Ovary (tissue), 9 donors: ENCODE results near the gene ACLY. TPM values are rescaled to one million over a fixed set of nuclear protein-coding genes. Genes with fewer than 3 reads are reported as not detected.

Experiments
- DNase-seq, 5 donors: peaks; one replicate each; pipeline ENCODE4 v3.0.0-alpha.2; 2019 to 2020
- H3K27ac ChIP-seq, 2 donors: fragments of 200-600 bp; one replicate each; pipeline versions ENCODE4 v1.5.1 to v1.8.0; 2019 to 2022
- H3K27me3 ChIP-seq: fragments of 200-600 bp; one replicate; pipeline ENCODE4 v1.8.0; 2022
- H3K36me3 ChIP-seq: fragments of 200-600 bp; sonication (generic); one replicate; pipeline ENCODE4 v1.5.1; 2019
- H3K4me1 ChIP-seq: one replicate; pipeline ENCODE4 v1.8.1; 2013; ENCODE audit warnings: mild to moderate bottlenecking, moderate library complexity; ENCODE audit not compliant: insufficient read depth
- H3K4me3 ChIP-seq: fragments of 200-600 bp; sonication (generic); one replicate; pipeline ENCODE4 v1.5.1; 2017
- H3K9me3 ChIP-seq, 2 donors: fragments of 200-600 bp in 1 of 2; sonication (generic) in 1 of 2; one replicate each; pipeline versions ENCODE4 v1.5.1 to v1.8.1; 2013 to 2019; ENCODE audit warnings: mild to moderate bottlenecking in 1 of 2, moderate library complexity in 1 of 2
- EP300 ChIP-seq: sonication (generic); formaldehyde crosslinking; IDR thresholded peaks from one replicate; pipeline ENCODE4 v1.6.1; 2017; ENCODE audit warnings: antibody characterized with exemption
- POLR2A ChIP-seq: fragments of 450-650 bp; IDR thresholded peaks from one replicate; pipeline ENCODE4 v1.6.1; 2017; ENCODE audit warnings: antibody characterized with exemption, mild to moderate bottlenecking, moderate library complexity
- WGBS, 3 donors: extraction: QIAGEN DNeasy Blood & Tissue Kit in 1 of 3; methylation state at CpG; one replicate each; pipeline versions ENCODE4 v1.1.5 to v1.1.7; 2013 to 2017; 5-methylcytosine and 5-hydroxymethylcytosine counted together
- intact Hi-C, 4 donors: fragments of 100-400 bp; cut with DNase I; formaldehyde crosslinking; loops; one replicate each; pipeline versions ENCODE4 v1.11.0 to v1.15.1; 2022 to 2023
- polyA plus RNA-seq, 2 donors: library from polyadenylated mRNA; stranded (reverse); fragments of 200-250 nt in 1 of 2; fragments of 350-450 nt in 1 of 2; fragmentation: Illumina TruSeq in 1 of 2; extraction: RNeasy Lipid Tissue Mini Kit (QIAGEN cat#74804) in 1 of 2; gene quantifications; one replicate each; pipeline ENCODE4 v1.2.3, GENCODE V29; 2013 to 2014
- small RNA-seq: library from RNA; depleted of rRNA; stranded (forward); fragments of <200 nt; gene quantifications from one replicate; pipeline ENCODE3, GENCODE V24; 2016
- total RNA-seq, 7 donors: library from RNA; depleted of rRNA in 2 of 7; stranded (reverse); fragments of >200 nt in 2 of 7; fragmentation: NEBNext Ultra II Directional in 3 of 7; extraction: Animal tissue kit (Norgen Biotek cat#: 25700) in 3 of 7; gene quantifications; one replicate each; pipeline versions ENCODE4 v1.1.0 to v1.2.4, GENCODE V29; 2016 to 2023
- TF ChIP-seq, protein P1 (sequence below), 3 donors: fragments of 450-650 bp in 2 of 3; fragments of 200-600 bp in 1 of 3; IDR thresholded peaks; one replicate each; pipeline versions ENCODE4 v1.5.1 to v1.8.0; 2016 to 2022; ENCODE audit warnings: antibody characterized with exemption in 3 of 3, mild to moderate bottlenecking in 1 of 3
- donor health status: DM: no; HTN: no; CAD: no; lungs with moderate emphysema.
- donor health status: DM: no; HTN: no; CAD: no.
- donor health status: Bipolar disorder and iron deficiency.
- donor health status: DM: yes; HTN: yes; CAD: no.
- donor health status: DM: no; HTN: no; CAD: no.
- donor health status: DM: yes; HTN: yes; CAD: no.

The ACLY gene
- total and polyA plus RNA-seq, 9 donors = 23.6 to 119 (median 53.4) TPM

DNA sequence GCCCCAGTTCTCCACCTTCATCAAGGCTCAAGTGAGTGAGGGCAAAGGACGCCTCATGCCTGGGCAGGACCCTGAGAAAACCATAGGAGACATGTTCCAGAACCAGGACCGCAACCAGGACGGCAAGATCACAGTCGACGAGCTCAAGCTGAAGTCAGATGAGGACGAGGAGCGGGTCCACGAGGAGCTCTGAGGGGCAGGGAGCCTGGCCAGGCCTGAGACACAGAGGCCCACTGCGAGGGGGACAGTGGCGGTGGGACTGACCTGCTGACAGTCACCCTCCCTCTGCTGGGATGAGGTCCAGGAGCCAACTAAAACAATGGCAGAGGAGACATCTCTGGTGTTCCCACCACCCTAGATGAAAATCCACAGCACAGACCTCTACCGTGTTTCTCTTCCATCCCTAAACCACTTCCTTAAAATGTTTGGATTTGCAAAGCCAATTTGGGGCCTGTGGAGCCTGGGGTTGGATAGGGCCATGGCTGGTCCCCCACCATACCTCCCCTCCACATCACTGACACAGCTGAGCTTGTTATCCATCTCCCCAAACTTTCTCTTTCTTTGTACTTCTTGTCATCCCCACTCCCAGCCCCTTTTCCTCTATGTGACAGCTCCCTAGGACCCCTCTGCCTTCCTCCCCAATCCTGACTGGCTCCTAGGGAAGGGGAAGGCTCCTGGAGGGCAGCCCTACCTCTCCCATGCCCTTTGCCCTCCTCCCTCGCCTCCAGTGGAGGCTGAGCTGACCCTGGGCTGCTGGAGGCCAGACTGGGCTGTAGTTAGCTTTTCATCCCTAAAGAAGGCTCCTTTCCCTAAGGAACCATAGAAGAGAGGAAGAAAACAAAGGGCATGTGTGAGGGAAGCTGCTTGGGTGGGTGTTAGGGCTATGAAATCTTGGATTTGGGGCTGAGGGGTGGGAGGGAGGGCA is 96.3 kb downstream of the ACLY start:
- H3K9me3 ChIP-seq = no peaks in the 10 kb centered on the region
- no peaks in the 10 kb centered on the region for H3K4me1 ChIP-seq
- 66 to 78% (median 66%) methylated on average over 12 of the region's 12 CpGs for WGBS, 3 donors
- H3K27ac ChIP-seq = no peak overlapping the region
- no peaks in the 10 kb centered on the region for H3K27me3 ChIP-seq
- no peak for TF ChIP-seq EP300
- TF ChIP-seq POLR2A = no peak
- H3K4me3 ChIP-seq = no peak overlapping the region
- intact Hi-C loops = no loop called here
- no peak for DNase-seq
- H3K36me3 ChIP-seq = no peaks in the 10 kb centered on the region

- no peak overlapping the region for H3K27ac ChIP-seq
- H3K9me3 ChIP-seq = no peaks in the 10 kb centered on the region
- H3K36me3 ChIP-seq = no peaks in the 10 kb centered on the region
- DNase-seq = no peak
- no peaks in the 10 kb centered on the region for H3K4me1 ChIP-seq
- intact Hi-C loops = no loop called here
- H3K27me3 ChIP-seq = no peaks in the 10 kb centered on the region
- WGBS, 3 donors = 81 to 84% (median 82%) methylated on average over 14 of the region's 14 CpGs
- H3K4me3 ChIP-seq = no peak overlapping the region
- TF ChIP-seq EP300 (no peak), POLR2A (no peak)
- TF ChIP-seq, protein P1, sequence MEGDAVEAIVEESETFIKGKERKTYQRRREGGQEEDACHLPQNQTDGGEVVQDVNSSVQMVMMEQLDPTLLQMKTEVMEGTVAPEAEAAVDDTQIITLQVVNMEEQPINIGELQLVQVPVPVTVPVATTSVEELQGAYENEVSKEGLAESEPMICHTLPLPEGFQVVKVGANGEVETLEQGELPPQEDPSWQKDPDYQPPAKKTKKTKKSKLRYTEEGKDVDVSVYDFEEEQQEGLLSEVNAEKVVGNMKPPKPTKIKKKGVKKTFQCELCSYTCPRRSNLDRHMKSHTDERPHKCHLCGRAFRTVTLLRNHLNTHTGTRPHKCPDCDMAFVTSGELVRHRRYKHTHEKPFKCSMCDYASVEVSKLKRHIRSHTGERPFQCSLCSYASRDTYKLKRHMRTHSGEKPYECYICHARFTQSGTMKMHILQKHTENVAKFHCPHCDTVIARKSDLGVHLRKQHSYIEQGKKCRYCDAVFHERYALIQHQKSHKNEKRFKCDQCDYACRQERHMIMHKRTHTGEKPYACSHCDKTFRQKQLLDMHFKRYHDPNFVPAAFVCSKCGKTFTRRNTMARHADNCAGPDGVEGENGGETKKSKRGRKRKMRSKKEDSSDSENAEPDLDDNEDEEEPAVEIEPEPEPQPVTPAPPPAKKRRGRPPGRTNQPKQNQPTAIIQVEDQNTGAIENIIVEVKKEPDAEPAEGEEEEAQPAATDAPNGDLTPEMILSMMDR (IDR thresholded peaks at IDR 0.05) = no peak
Observed at GRCh38 chr17:41821776-41822175, 97.0 kb downstream of the ACLY start.

DNA sequence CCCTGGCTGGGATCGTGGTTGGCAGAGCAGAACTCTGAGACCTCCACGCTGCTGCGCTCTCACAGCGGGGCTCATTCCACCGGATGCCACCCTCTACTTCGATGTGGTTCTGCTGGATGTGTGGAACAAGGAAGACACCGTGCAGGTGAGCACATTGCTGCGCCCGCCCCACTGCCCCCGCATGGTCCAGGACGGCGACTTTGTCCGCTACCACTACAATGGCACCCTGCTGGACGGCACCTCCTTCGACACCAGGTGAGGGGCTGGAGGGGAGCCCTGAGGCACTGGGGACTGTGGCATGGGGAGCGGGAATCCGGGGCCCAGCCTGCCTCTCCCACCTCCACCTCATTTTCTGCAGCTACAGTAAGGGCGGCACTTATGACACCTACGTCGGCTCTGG is 100.7 kb downstream of the ACLY start:
- Histone ChIP-seq H3K27me3 (no peaks in the 10 kb centered on the region), H3K4me3 (no peak overlapping the region), H3K27ac (no peak overlapping the region), H3K36me3 (no peaks in the 10 kb centered on the region), H3K4me1 (no peaks in the 10 kb centered on the region), H3K9me3 (no peaks in the 10 kb centered on the region)
- TF ChIP-seq, protein P1 (IDR thresholded peaks at IDR 0.05) = no peak
- TF ChIP-seq POLR2A = no peak
- no peak for TF ChIP-seq EP300
- intact Hi-C loops = no loop called here
- WGBS, 3 donors = 94 to 95% (median 95%) methylated on average over 20 of the region's 20 CpGs
- DNase-seq = no peak

Small RNA genes lying within 50 kb of the gene (small RNA-seq; reads per million reads assigned to genes)
- not detected for gene AC125257.2

Other genes starting within 250 kb of the ACLY start
- 1,000 to 10,000 TPM in 1 of 7 donors, 100 to 1,000 TPM in 6; 270 to 1,292 (median 813) TPM for gene EIF1, start 230.1 kb downstream of the ACLY start, total RNA-seq
- 1,000 to 10,000 TPM in 1 of 2 donors, 100 to 1,000 TPM in 1; 641 to 1,340 TPM for gene EIF1, start 230.1 kb downstream of the ACLY start, polyA plus RNA-seq
- gene GAST, start 206.6 kb downstream of the ACLY start, total RNA-seq = not detected
- gene GAST, start 206.6 kb downstream of the ACLY start, polyA plus RNA-seq = not detected
- 1 to 10 TPM in 2 of 7 donors, under 1 TPM in 5; 0.12 to 1.5 (median 0.56) TPM for gene HAP1, start 184.3 kb downstream of the ACLY start, total RNA-seq
- under 1 TPM; 0.17 to 0.85 TPM for gene HAP1, start 184.3 kb downstream of the ACLY start, polyA plus RNA-seq
- 100 to 1,000 TPM in 1 of 7 donors, 10 to 100 TPM in 6; 30.3 to 153 (median 52.6) TPM for gene JUP, start 132.2 kb downstream of the ACLY start, total RNA-seq
- gene JUP, start 132.2 kb downstream of the ACLY start, polyA plus RNA-seq = 10 to 100 TPM in 1 of 2 donors, 1 to 10 TPM in 1; 7.0 to 59.3 TPM
- gene P3H4, start 107.0 kb downstream of the ACLY start, total RNA-seq = 10 to 100 TPM; 13.2 to 22.1 (median 16.3) TPM
- 10 to 100 TPM in 1 of 2 donors, 1 to 10 TPM in 1; 7.7 to 10.6 TPM for gene P3H4, start 107.0 kb downstream of the ACLY start, polyA plus RNA-seq
- 100 to 1,000 TPM in 2 of 7 donors, 10 to 100 TPM in 5; 37.1 to 106 (median 82.5) TPM for gene FKBP10, start 105.9 kb downstream of the ACLY start, total RNA-seq
- 10 to 100 TPM; 76.2 to 80.0 TPM for gene FKBP10, start 105.9 kb downstream of the ACLY start, polyA plus RNA-seq
- gene NT5C3B, start 82.7 kb downstream of the ACLY start, total RNA-seq = 10 to 100 TPM; 34.5 to 65.4 (median 48.8) TPM
- 100 to 1,000 TPM in 1 of 2 donors, 10 to 100 TPM in 1; 71.0 to 106 TPM for gene NT5C3B, start 82.7 kb downstream of the ACLY start, polyA plus RNA-seq
- under 1 TPM; 0.13 to 0.60 (median 0.23) TPM for gene KLHL10, start 81.1 kb downstream of the ACLY start, total RNA-seq
- gene KLHL10, start 81.1 kb downstream of the ACLY start, polyA plus RNA-seq = under 1 TPM; 0.21 to 0.57 TPM
- gene KLHL11, start 53.5 kb downstream of the ACLY start, total RNA-seq = 10 to 100 TPM; 18.9 to 30.5 (median 20.6) TPM
- 1 to 10 TPM; 2.7 to 3.9 TPM for gene KLHL11, start 53.5 kb downstream of the ACLY start, polyA plus RNA-seq
- 10 to 100 TPM in 1 of 7 donors, 1 to 10 TPM in 6; 1.1 to 11.0 (median 2.4) TPM for gene ODAD4, start 11.7 kb upstream of the ACLY start, total RNA-seq
- gene ODAD4, start 11.7 kb upstream of the ACLY start, polyA plus RNA-seq = 1 to 10 TPM; 1.7 to 2.1 TPM
- 10 to 100 TPM; 30.5 to 88.9 (median 77.5) TPM for gene CNP, start 47.8 kb upstream of the ACLY start, total RNA-seq
- gene CNP, start 47.8 kb upstream of the ACLY start, polyA plus RNA-seq = 10 to 100 TPM; 30.7 to 47.0 TPM
- gene DNAJC7, start 98.5 kb upstream of the ACLY start, total RNA-seq = 10 to 100 TPM; 37.7 to 92.4 (median 70.1) TPM
- gene DNAJC7, start 98.5 kb upstream of the ACLY start, polyA plus RNA-seq = 100 to 1,000 TPM in 1 of 2 donors, 10 to 100 TPM in 1; 61.1 to 102 TPM
- gene NKIRAS2, start 101.1 kb upstream of the ACLY start, total RNA-seq = 10 to 100 TPM; 11.8 to 27.6 (median 22.2) TPM
- 10 to 100 TPM; 23.9 to 25.4 TPM for gene NKIRAS2, start 101.1 kb upstream of the ACLY start, polyA plus RNA-seq
- 1 to 10 TPM; 1.7 to 3.9 (median 2.5) TPM for gene C17orf113, start 131.7 kb upstream of the ACLY start, total RNA-seq
- 1 to 10 TPM in 1 of 2 donors, under 1 TPM in 1; 0.67 to 2.5 TPM for gene C17orf113, start 131.7 kb upstream of the ACLY start, polyA plus RNA-seq
- gene ZNF385C, start 179.5 kb upstream of the ACLY start, total RNA-seq = 1 to 10 TPM in 6 of 7 donors, under 1 TPM in 1; 0.36 to 2.0 (median 1.5) TPM
- gene ZNF385C, start 179.5 kb upstream of the ACLY start, polyA plus RNA-seq = 1 to 10 TPM; 1.8 to 3.0 TPM
- gene DHX58, start 193.8 kb upstream of the ACLY start, total RNA-seq = 10 to 100 TPM in 6 of 7 donors, 1 to 10 TPM in 1; 8.6 to 24.6 (median 19.3) TPM
- gene DHX58, start 193.8 kb upstream of the ACLY start, polyA plus RNA-seq = 10 to 100 TPM; 10.3 to 22.2 TPM
- 10 to 100 TPM; 38.6 to 66.4 (median 57.9) TPM for gene KAT2A, start 202.4 kb upstream of the ACLY start, total RNA-seq
- gene KAT2A, start 202.4 kb upstream of the ACLY start, polyA plus RNA-seq = 10 to 100 TPM; 27.1 to 77.5 TPM
- gene HSPB9, start 203.9 kb upstream of the ACLY start, total RNA-seq = under 1 TPM; 0.15 to 0.95 (median 0.48) TPM
- gene HSPB9, start 203.9 kb upstream of the ACLY start, polyA plus RNA-seq = under 1 TPM in 1 of 2 donors, not detected in 1; 0.46 TPM
- 100 to 1,000 TPM in 2 of 7 donors, 10 to 100 TPM in 5; 53.8 to 114 (median 94.3) TPM for gene RAB5C, start 236.0 kb upstream of the ACLY start, total RNA-seq
- 100 to 1,000 TPM; 124 to 130 TPM for gene RAB5C, start 236.0 kb upstream of the ACLY start, polyA plus RNA-seq